H1 (cell line): ENCODE results near the gene PCNX3. TPM values are rescaled to one million over a fixed set of nuclear protein-coding genes. Genes with fewer than 3 reads are reported as not detected.

Source experiments
- ASH2L ChIP-seq: fragments of 200-600, 300-600 bp; sonication (generic); IDR thresholded peaks from one replicate; pipeline ENCODE4 v1.7.1; 2017; ENCODE audit warnings: low read length
- BACH1 ChIP-seq: IDR thresholded peaks from 2 replicates; pipeline ENCODE4 v1.6.1; 2012; ENCODE audit warnings: low read length, improper control_type of control experiment
- BCL11A ChIP-seq, 2 experiments: IDR thresholded peaks; one replicate each; pipeline ENCODE4 v1.6.1; 2011; ENCODE audit warnings: low read depth in 2 of 2, low read length in 2 of 2, mild to moderate bottlenecking in 2 of 2
- BRCA1 ChIP-seq: IDR thresholded peaks from 2 replicates; pipeline ENCODE4 v1.6.1; 2012; ENCODE audit warnings: low read depth, low read length, improper control_type of control experiment
- CBX8 ChIP-seq: fragments of 300-800, 300-1000 bp; sonication (generic); IDR thresholded peaks from 2 replicates; pipeline ENCODE4 v1.7.1; 2016; ENCODE audit warnings: low read depth, low read length, borderline replicate concordance
- CEBPB ChIP-seq: IDR thresholded peaks from 2 replicates; pipeline ENCODE4 v1.6.1; 2012; ENCODE audit warnings: low read depth, low read length
- CHD2 ChIP-seq: IDR thresholded peaks from 2 replicates; pipeline ENCODE4 v1.6.1; 2012; ENCODE audit warnings: low read length, improper control_type of control experiment
- HDAC2 ChIP-seq, 2 experiments: fragments of 300-600 bp in 1 of 2; sonication (generic) in 1 of 2; IDR thresholded peaks; 2 replicates each; pipeline ENCODE4 v1.6.1; 2011 to 2012; ENCODE audit warnings: low read depth in 2 of 2, low read length in 2 of 2, mild to moderate bottlenecking in 2 of 2, moderate library complexity in 2 of 2, borderline replicate concordance in 1 of 2, inconsistent platforms in 1 of 2
- HDAC6 ChIP-seq: IDR thresholded peaks from one replicate; pipeline ENCODE4 v1.7.1; 2012; ENCODE audit warnings: low read depth, mild to moderate bottlenecking, inconsistent platforms, low read length, moderate library complexity
- JUN ChIP-seq: IDR thresholded peaks from 2 replicates; pipeline ENCODE4 v1.6.1; 2011; ENCODE audit warnings: low read depth, mild to moderate bottlenecking, improper control_type of control experiment, low read length
- KDM5A ChIP-seq: fragments of 200-600 bp; IDR thresholded peaks from 2 replicates; pipeline ENCODE4 v1.7.1; 2012; ENCODE audit warnings: mild to moderate bottlenecking, low read length, inconsistent platforms, mixed read lengths
- PHF8 ChIP-seq: fragments of 200-600 bp; sonication (generic); conservative IDR thresholded peaks from 2 replicates; pipeline ENCODE4 v1.7.1; 2012; ENCODE audit warnings: low read depth, mild to moderate bottlenecking, inconsistent platforms, low read length, moderate library complexity
- POLR2A ChIP-seq, 2 experiments: IDR thresholded peaks; 1 replicate in 1 of 2; 2 replicates in 1 of 2; pipeline ENCODE4 v1.6.1; 2011; ENCODE audit warnings: low read depth in 2 of 2, low read length in 2 of 2, mild to moderate bottlenecking in 2 of 2; ENCODE audit errors: control extremely low read depth in 1 of 2
- POU5F1 ChIP-seq: IDR thresholded peaks from 2 replicates; pipeline ENCODE4 v1.6.1; 2011; ENCODE audit warnings: low read depth, mild to moderate bottlenecking, low read length, moderate library complexity
- RBBP5 ChIP-seq: IDR thresholded peaks from 2 replicates; pipeline ENCODE4 v1.7.1; 2012; ENCODE audit warnings: low read depth, mild to moderate bottlenecking, inconsistent platforms, low read length, moderate library complexity, borderline replicate concordance
- RNF2 ChIP-seq: fragments of 200-900, 300-1000 bp; sonication (generic); IDR thresholded peaks from 2 replicates; pipeline ENCODE4 v1.7.1; 2016; ENCODE audit warnings: borderline replicate concordance, low read depth, mild to moderate bottlenecking, antibody characterized with exemption, low read length; ENCODE audit not compliant: poor library complexity, severe bottlenecking; ENCODE audit errors: missing control alignments
- SIX5 ChIP-seq: IDR thresholded peaks from 2 replicates; pipeline ENCODE4 v1.6.1; 2011; ENCODE audit warnings: mild to moderate bottlenecking, low read depth, low read length
- SP1 ChIP-seq: IDR thresholded peaks from 2 replicates; pipeline ENCODE4 v1.6.1; 2011; ENCODE audit warnings: low read depth, low read length
- SP2 ChIP-seq: IDR thresholded peaks from 2 replicates; pipeline ENCODE4 v1.6.1; 2012; ENCODE audit warnings: mild to moderate bottlenecking, low read length, inconsistent platforms
- SP4 ChIP-seq: IDR thresholded peaks from 2 replicates; pipeline ENCODE4 v1.6.1; 2012; ENCODE audit warnings: low read length, inconsistent platforms
- SUZ12 ChIP-seq: fragments of 200-600 bp; sonication (generic); IDR thresholded peaks from 2 replicates; pipeline ENCODE4 v1.6.1; 2012; ENCODE audit warnings: mild to moderate bottlenecking, inconsistent platforms, low read length, moderate library complexity, mixed read lengths
- TEAD4 ChIP-seq: IDR thresholded peaks from 2 replicates; pipeline ENCODE4 v1.6.1; 2012; ENCODE audit warnings: low read depth, low read length, inconsistent platforms, mixed read lengths
- YY1 ChIP-seq: IDR thresholded peaks from 2 replicates; pipeline ENCODE4 v1.6.1; 2011; ENCODE audit warnings: low read depth, mild to moderate bottlenecking, low read length
- polyA plus RNA-seq, 7 experiments: library from polyadenylated mRNA; depleted of rRNA in 3 of 7; stranded (reverse) in 5 of 7; unstranded in 2 of 7; fragments of >200 nt in 5 of 7; fragments of 200-250 nt in 2 of 7; gene quantifications; 1 replicate in 5 of 7; 2 replicates in 1 of 7; 4 replicates in 1 of 7; pipeline versions ENCODE4 v1.2.1 to v1.2.3, GENCODE V29; 2011 to 2013; ENCODE audit warnings: missing spikeins in 2 of 7, mixed read lengths in 2 of 7
- total RNA-seq: library from RNA; stranded (reverse); fragmentation: NEBNext Ultra II Directional; extraction: Animal tissue kit (Norgen Biotek cat#: 25700); gene quantifications from 2 replicates; pipeline ENCODE4 v1.2.1, GENCODE V29; 2021
- TF ChIP-seq, protein P1 (sequence below): IDR thresholded peaks from 2 replicates; pipeline ENCODE4 v1.6.1; 2012; ENCODE audit warnings: inconsistent platforms
- TF ChIP-seq, protein P2 (sequence below): IDR thresholded peaks from 2 replicates; pipeline ENCODE4 v1.6.1; 2011; ENCODE audit warnings: low read depth, mild to moderate bottlenecking, low read length; ENCODE audit not compliant: insufficient read depth

PCNX3 gene
- total and polyA plus RNA-seq, 2 of the 8 experiments (the other 6 are each of a cell fraction or from before 2014, with no cell fraction given), result 27.2 to 38.8 TPM

DNA sequence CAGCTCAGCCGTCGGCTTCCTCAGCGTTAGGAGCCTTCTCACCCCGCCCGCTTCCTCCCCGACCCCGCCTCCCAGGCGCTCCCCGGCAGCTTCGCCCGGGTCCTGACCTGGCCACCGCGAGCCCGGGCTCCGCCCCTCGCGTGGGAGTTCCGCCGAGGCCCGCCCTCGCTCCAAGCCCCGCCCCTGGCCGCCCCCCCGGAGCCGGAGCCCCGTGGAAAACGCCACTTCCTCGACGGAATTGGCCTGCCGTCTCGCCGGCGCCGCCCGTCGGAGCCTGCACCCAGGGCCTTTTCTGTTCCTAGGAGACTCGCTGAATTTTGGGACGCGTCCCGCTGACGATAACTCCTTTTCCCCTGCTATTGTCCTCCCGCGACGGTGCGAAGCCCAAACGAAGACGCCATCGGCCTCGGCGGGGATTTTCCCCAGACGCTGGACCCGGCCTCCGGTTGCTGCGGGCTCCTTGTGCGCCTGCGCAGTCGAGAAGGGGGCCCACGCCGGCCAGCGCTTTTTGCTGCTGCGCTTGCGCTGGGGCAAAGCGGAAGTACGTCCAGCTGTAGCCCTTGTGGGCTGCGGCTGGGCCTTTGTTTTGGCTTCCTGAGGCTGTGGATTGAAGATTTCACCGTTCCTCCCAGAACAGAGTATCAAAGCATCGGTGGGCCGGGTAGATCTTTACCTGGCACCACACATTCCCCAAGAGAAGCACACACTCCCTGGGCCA is 37.1 kb downstream of the PCNX3 start (continued):
- TF ChIP-seq, protein P1, sequence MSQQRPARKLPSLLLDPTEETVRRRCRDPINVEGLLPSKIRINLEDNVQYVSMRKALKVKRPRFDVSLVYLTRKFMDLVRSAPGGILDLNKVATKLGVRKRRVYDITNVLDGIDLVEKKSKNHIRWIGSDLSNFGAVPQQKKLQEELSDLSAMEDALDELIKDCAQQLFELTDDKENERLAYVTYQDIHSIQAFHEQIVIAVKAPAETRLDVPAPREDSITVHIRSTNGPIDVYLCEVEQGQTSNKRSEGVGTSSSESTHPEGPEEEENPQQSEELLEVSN, result peak; percentile 49; the same call in 1 of the 2 replicates
- TF ChIP-seq RNF2 (no peak), POLR2A (IDR thresholded peaks at IDR 0.05; ENCODE audit: control extremely low read depth in 1 of 2, low read depth in 2 of 2, low read length in 2 of 2) (peak in 1 of 2 experiments; percentile 65; a peak in 2 of 3 replicates), BCL11A (IDR thresholded peaks at IDR 0.05; ENCODE audit: low read depth in 2 of 2, low read length in 2 of 2) (no peak), ASH2L (peak; percentile 64), CBX8 (no peak), SP4 (0 out of 2 replicates have a peak, but pooled peaks have one; percentile 22), BRCA1 (no peak), POU5F1 (no peak), SP1 (no peak), HDAC2 (IDR thresholded peaks at IDR 0.05; ENCODE audit: borderline replicate concordance in 1 of 2, low read depth in 2 of 2, low read length in 2 of 2) (0 out of 4 replicates have a peak, but pooled peaks have one; percentile 40 to 70), RBBP5 (peak; percentile 87; the same call in 1 of the 2 replicates), SIX5 (no peak), SUZ12 (no peak), KDM5A (no peak), BACH1 (peak; percentile 86), CEBPB (no peak), PHF8 (peak; percentile 63; the same call in 1 of the 2 replicates), JUN (no peak), HDAC6 (no peak), SP2 (no peak), YY1 (0 out of 2 replicates have a peak, but pooled peaks have one; percentile 22), CHD2 (no peak), TEAD4 (no peak)
- TF ChIP-seq, protein P2, sequence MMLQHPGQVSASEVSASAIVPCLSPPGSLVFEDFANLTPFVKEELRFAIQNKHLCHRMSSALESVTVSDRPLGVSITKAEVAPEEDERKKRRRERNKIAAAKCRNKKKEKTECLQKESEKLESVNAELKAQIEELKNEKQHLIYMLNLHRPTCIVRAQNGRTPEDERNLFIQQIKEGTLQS, result no peak
